Measurements from ENCODE around the gene TMEM236.
"Not testable (repeated sequence)": the region's sequence is repeated elsewhere in the genome, so short reads cannot be mapped to it uniquely, and the experiment has no call there.

TMEM236 gene, protein sequence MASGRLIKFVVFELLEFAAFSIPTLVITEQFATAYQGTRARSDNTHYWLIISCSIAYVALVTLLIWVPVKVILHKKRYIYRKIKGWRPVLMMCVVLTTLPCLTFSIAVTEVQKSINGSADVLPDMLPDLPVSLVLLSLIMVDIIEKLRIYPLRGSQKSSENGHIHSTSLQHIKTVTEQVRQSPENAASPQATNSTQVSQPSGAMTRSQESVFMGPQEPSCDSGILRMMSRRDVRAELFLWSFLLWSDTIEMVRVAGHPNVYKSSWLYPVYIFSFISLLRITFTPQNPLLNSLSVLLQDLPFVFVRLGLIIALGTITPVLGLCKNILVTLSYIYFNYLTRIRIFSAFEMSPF

DNA sequence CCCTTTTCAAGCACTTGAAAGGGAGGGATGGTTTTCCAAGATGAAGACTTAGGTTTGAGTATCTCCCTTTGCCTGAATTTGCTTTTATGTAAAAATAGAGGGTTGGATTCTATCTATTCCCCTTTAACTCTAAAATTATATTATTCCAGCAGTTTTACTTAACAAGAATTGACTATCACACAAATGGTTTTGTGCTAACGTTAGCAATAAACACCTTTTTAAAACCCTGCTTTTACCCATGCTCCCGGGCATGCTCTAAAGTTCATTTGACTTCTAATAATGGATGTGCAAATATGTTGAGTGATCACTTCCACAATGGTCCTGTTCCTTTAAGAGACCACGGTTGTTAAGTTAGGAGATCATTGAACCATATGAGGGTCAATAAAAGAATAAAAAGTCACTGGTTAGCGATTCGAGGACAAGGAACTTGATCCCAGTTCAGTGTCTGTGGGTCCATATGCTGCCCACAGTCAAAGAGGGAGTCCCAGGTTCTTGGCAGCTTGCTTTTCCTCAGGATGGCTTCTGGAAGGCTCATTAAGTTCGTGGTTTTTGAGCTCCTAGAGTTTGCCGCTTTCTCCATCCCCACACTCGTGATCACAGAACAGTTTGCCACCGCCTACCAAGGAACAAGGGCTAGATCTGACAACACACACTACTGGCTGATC lies at the start of gene TMEM236:
TMEM236 (plus strand) TSS at position 421 of the 665 bp plus-strand sequence; CDS start at position 516, 95 bp downstream.
- DNase-seq (ENCODE audit: low spot score) = no peak

DNA sequence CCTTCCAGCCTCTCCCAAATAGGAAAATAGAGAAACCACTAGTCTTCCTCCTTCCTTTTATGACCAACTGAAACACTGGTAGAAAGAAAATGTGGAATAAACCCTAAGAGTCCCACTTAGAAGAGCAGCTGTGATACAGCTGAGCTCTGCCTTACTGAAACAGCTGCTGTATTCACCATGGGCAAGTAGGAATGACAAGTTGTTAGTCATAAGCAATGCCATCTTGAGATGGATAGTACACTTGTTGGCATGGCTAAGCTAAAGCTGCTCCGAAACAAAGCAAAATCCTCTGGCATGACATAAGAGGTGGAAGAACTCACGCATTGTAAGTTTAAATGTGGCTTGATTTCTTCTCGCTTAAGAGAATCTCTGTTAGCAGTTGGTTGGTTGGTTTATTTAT lies 48.3 kb upstream of the TMEM236 start:
- DNase-seq (ENCODE audit: low spot score) = no peak

DNA sequence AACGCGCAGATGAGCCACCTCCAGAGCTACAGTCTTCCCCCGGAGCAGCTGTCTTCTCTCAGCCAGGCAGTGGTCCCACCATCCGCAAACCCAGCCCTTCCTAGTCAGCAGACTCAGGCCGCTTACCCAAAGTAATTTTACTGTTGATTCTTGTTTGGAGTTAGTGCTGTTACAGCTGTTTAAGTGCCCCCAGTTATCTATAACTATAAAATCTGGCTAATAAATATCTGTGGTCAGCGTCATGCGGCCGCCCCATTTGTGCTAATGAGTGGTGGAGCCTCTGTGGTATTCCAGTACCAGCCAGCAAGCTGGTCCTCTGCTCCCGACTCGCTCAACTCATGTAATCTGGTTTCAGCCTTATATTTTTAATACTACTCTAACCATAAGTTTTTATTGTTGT lies 43.2 kb upstream of the TMEM236 start:
- DNase-seq (ENCODE audit: low spot score) = no peak

DNA sequence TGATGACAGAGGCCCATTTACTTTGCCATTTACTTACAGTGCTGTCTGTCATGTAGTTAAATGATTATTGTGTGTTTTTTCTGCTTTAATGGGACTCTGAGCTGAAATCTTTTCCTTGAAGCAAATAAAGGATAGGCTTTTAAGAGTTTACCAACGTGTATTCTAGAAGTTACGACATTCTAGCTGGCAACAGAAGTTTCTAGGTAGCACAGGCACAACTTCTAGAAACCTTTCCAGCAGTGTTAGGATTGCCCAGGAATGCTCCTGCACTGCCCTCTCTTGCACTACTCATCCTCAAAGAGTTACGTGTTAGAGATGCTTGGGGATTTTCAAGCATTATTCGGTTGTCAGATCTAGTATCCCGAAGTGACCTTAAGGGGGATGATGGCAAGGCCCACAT lies 42.5 kb upstream of the TMEM236 start:
- no peak for DNase-seq (ENCODE audit: low spot score)

DNA sequence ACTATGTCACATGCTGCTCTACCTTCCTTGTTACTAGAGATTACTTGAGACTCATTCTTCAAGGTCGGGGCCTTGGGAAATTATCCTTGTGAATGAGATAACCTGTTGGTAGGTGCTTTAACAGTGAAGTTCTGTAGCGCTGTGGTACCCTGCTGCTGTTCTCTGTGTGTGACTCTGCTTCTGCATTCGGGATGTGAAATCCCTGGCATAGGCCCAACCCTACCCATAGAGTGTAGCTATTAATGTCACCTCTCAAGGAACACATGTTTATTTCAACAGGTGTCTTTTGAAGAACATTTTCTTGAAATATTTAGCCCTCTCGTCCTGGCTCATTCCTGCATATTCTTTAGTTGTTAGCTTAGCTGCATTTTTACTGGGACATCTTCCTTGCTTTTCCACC lies 41.8 kb upstream of the TMEM236 start:
- DNase-seq (ENCODE audit: low spot score) = no peak

DNA sequence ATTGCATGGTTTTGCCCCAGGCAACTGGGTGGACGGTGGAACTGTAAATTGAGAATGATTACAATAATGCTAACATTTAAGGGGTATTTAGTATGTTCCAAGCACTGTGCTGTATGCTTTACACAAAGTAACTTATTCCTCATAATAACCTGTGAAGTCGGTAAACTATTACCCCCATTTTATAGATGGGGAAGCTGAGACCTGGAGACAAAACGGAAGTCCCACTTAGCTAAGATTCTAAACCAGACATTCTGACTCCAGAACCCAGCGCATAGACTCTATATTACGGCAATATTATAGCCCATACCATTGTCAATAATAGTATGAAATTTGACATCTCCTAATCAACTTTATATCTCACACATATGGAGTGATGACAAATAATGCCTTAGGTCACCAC lies 39.9 kb upstream of the TMEM236 start:
- no peak for DNase-seq (ENCODE audit: low spot score)

DNA sequence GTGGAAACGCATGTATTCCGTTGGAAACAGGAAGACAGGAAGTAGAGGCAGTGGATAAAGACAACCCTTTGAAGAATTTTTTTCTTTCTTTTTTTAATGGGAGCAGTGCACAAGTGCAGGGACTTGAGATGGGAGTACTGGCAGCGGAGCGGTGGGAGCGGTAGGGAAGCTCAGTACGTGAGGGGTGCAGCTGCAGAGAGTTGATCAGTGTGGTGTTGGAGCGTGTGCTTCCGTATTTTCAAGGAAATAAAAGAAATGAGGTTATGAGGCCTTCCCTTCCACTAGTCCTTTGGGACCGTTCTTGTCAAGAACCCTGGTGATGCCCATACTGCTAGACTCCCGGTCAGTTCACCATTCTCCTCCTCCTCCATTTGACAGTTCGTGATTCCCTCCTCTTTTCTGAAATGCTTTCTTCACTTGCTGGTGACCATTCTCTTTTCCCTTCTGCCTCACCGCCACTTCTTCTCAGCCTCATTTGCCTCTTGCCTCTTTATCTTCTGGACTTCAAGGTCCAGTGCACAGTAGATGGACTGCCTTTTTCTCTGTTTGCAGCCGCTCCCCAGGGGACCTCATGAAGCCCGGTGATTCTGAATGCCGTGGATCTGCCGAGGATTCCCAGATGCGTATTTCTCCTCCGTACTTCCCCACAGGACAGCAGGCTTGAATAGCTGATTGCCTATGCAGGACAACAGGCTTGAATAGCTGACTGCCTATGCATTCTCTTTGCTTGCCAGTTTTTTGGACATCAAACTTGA lies 39.1 kb upstream of the TMEM236 start:
- DNase-seq (ENCODE audit: low spot score) = no peak

DNA sequence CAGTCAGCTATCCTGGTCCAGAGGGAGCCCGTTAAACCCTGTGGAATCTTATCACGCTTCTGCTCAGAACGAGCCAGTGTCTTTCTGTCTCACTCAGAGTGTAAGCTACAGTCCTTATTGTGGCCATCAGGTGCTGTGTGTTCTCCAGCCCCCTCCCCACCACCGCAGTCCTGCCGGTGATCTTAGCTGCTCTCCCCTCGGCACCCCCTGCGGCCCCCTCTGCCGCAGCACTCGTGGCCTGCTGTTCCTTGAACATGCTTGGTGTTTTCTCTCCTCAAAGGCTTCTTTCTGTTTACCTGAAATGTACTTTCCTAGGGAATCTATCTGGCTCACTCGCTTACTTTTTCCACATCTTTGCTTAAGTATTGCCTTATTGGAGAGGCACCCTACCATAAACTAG lies 38.2 kb upstream of the TMEM236 start:
- no peak for DNase-seq (ENCODE audit: low spot score)

DNA sequence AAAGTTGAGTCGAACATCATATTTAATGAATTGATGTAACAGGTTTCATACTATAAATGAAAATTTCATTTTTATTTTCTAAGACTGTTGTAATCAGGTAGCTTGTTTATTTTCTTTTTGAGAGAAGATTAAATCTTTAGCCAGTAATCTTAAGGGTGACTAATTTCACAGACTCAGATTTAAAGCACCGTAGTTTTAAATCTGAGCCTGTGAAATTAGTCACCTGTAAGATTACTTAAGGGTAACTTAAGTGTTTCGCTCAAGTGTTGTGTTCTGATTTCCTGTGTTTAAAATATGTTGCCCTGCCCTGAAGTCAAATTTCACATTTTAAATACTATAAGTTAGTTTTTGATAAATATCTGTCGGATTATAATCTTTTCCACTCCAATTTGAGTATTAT lies 35.8 kb upstream of the TMEM236 start:
- no peak for DNase-seq (ENCODE audit: low spot score)

DNA sequence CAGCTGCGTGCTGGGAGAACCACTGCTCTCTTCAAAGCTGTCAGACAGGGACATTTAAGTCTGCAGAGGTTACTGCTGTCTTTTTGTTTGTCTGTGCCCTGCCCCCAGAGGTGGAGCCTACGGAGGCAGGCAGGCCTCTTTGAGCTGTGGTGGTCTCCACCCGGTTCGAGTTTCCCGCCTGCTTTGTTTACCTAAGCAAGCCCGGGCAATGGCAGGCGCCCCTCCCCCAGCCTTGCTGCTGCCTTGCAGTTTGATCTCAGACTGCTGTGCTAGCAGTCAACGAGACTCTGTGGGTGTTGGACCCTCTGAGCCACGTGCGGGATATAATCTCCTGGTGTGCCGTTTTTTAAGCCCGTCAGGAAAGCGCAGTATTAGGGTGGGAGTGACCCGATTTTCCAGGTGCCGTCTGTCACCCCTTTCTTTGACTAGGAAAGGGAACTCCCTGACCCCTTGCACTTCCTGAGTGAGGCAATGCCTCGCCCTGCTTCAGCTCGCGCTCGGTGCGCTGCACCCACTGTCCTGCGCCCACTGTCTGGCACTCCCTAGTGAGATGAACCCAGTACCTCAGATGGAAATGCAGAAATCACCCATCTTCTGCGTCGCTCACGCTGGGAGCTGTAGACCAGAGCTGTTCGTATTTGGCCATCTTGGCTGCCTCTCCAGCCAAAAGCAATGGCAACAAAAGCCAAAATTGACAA lies 29.5 kb upstream of the TMEM236 start:
- DNase-seq (ENCODE audit: low spot score) = not testable (repeated sequence)

DNA sequence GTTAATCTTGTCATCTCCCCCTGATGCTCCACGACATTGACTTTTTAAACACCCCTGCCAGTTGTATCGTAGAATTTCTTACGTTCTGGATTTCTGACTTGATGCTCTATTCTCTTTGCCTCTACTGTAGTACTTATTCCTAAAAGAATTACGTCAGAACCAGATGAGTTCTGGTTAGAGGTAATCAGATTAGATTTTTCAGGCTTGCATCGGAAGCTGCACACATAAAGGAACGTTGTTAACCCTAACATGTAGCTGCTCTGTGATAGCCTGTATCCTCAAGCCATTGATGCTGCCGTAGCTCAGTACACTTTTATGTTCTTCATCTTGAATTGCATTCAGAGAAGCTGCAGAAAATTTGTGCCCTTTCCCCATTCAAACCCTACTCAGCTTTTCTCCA lies 26.3 kb upstream of the TMEM236 start:
- DNase-seq (ENCODE audit: low spot score) = no peak

DNA sequence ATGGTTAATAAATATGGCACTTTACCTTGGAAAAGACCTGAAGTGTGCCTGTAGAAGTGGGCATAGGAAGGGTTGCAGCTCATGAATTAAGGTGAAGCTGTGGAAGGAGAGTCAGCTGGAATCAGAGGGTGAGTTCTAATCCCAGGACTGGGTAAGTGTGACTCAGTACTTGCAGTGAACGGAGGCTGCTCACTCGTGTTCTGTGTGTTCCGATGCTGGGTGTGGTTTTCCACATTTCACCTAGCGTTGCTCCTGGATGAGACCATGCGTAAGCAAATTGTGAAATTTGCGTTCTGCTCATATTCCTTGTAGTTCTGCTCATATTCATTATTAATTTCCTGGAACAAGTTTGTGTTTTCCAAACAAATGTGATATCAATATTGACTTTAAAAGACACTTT lies 22.4 kb upstream of the TMEM236 start:
- DNase-seq (ENCODE audit: low spot score) = no peak

DNA sequence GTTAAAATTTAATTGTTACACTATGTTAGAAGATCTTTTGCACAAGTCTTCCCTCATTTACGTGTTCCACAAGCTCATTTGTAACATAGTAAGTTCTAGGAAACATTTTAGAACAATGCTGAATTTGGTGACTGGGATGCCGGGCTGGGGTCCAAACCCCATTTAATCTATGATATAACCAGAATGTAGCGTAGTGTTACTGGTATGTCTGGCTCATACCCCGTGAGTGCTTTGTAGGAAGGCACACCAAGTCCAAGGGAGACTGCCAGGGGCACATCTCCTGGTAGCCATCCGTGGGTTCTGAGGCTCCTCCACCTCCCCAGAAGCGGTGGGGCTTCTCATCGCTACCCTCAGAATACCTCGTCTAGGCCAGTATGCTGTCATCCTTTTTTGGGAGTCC lies 21.3 kb upstream of the TMEM236 start:
- DNase-seq (ENCODE audit: low spot score) = no peak

DNA sequence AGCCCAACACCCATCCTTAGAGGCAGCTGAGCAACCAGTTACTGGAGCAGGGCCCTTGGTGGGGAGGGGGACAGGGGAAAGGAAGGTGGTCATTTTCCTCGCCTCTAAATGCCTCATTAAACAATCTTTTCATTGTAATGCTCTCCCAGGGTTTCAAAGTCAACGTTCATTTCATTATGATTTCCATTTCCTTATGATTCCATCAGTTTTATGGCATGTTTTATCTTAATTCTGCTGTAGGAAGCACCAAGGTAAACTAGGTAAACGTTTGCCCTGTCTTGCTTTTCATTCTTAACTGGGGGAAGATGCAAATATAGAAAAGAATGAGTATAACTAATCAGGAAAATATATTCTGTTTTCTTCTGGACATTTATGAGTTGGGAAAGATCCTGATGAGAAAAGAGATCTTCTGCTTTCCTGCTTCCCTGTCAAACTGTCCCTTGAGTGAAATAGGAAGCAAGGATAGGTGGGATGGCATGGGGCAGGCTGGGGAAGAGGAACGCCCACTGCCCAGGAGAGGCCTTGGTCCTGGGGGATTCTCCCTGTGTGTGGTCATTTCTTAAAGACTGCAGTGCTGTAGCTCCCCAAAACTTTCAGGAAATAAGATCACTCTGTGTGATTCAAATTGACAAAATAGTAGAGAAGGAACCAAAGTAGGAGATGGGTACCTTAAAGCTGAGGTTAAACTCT lies 20.5 kb upstream of the TMEM236 start:
- DNase-seq (ENCODE audit: low spot score) = no peak

DNA sequence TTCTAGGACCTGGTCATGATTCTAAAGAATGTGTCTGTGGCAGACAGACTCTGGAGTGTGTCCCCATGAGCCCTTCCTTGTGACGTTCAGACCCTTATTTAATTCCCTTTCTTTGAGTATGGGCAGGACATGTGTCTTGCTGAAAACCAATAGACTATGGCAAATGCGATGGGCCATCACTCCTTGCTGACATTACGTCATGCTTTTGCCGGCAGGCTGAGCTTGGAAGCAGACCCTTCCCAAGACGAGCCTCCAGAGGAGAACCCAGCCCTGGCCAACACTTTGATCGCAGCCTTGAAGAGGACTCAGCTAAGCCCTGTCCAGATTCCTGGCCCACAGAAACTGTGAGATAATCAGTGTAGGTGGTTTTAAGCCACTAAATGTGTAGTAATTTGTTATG lies 18.4 kb upstream of the TMEM236 start:
- DNase-seq (ENCODE audit: low spot score) = no peak

DNA sequence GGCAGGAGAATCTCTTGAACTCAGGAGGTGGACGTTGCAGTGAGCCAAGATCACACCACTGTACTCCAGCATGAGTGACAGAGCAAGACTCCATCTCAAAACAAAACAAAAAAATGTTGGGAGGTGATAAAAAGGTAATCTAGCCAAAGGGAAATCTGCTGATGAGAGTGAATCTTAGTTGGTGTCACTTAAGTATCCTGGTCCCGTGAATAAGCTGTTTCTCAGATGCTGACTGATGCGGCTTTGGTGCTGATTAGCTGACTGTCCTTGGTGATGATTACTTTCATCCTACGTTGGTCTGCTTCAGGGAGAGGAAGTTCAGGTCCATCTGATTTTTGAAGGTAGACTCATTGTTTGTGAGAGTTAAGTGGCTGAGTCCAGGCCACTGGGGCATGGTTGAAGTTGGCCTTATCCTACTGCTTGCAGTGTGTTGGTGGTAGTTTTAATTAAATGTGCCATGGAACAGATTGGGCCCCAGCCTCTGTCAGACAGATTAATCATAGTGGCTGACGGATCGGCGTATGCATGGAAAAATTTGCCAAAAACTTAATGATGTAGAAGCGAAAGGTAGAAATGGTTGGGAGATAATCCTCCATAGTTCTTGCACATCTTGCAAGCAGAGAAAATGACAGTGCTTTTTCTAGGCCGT lies 17.4 kb upstream of the TMEM236 start:
- no peak for DNase-seq (ENCODE audit: low spot score)

DNA sequence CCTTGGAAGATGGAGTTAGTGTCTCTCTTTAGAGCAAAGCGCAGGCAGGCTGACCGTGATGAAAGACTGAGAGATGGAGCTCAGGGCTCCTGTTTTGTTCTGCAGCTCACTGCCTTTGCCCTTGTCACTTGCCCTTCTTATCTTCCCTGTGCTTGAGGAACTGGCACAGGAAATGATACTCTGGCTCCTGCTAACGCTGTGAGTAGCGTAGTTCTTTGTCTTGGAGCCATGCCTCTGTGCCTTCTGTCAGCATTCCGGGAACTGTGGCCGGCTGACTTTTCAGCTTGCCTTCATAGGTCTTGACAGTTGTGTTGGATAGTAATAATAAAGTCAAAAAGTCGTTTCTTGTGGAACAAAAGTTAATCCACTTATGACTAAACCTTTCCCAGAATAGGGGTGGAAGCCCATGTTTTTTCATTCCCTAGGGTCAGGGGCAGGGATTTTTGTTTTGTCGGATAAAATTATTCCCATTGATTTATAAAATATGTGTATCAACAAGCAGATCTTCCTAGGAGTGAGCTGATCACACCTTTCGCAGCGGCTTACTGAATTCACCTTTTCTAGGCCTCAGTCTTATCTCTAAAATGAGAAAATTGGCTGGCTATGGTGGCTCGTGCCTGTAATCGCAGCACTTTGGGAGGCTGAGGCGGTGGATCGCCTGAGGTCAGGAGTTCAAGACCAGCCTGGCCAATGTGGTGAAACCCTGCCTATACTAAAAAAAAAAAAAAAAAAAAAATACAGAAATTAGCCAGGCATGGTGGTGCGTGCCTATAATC lies 16.6 kb upstream of the TMEM236 start:
- no peak for DNase-seq (ENCODE audit: low spot score)

DNA sequence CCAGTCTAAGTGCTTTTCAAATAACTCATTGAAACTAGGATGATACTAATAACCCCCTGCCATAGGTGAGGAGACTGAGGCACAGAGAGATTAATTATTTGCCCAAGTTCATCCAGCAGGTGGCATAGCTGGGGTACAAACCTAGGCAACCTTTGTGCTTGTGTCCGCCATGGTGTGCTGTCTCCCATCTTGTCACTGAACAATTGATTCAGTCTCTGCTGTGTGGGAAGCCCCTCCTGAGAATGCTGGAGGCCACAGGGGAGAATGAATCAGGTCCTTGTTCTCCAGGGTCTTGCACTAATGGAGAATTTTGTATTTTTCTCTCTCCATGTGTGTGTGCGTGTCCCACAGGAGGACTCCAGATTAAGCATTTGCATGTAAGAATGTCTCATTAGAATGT lies 15.8 kb upstream of the TMEM236 start:
- no peak for DNase-seq (ENCODE audit: low spot score)

DNA sequence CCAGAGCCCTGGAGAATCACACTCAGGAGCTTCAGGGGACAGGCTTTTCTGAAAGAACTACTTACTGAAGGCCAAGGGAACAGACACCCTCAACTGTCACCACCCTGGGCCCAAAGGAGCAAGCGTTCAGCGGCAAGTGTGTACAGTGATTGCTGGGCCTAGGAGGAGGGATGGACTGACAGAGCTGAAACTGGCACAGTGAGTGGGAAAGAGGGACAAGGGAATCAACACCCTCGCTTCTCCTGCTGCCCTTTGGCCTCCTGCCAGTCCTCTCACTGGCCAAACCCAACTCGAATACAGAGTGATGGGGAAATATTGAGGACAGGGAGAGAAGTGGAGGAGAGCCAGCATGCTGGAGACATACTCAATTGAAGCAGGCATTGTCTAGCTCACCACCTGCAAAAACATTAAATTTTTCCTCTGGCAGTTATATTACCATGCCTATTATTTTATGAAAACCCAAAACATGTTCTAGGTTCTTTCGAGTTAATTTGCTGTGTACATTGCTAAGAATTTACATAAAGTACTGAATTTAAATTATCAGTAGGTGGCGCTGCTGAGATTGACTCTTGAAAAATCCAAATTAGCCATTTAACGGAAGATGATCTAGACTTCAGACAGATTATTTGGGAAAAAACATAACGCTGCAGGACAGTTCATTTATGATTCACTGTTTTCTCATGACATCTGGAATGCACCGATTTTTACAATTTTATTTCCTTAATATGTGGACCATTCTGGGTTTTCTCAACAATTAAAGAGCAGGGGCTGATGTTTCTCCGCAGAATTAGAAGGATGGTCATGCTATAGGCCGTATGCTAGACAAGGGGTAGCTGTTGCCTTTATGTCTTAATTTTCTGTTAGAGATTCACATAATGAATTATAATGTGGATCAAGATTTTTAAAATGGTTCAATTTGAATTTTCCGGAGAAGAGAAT lies 14.7 kb upstream of the TMEM236 start:
- peak; percentile 25 for DNase-seq (ENCODE audit: low spot score)

Measured in HuH-7.5 (cell line).